B cell (primary cell): Measurements from ENCODE around the gene NAV2. TPM values are rescaled to one million over a fixed set of nuclear protein-coding genes. Genes with fewer than 3 reads are reported as not detected.

Experiments
- ATAC-seq: fragments of 200-7000 bp; cut with Tn5 transposase; one replicate; pipeline ENCODE4 v1.10.0; 2021; ENCODE audit warnings: low read depth, mild to moderate bottlenecking, moderate number of reproducible peaks, moderate library complexity
- CTCF ChIA-PET: fragments of 350-600 bp; sonication (Branson Sonifier 250); formaldehyde crosslinking; loops from one replicate; lab custom pipeline; 2021; ENCODE audit warnings: antibody characterized with exemption, inconsistent platforms; lab: Charles Lee
- POLR2A ChIA-PET: fragments of 350-600 bp; sonication (Branson Sonifier 250); formaldehyde crosslinking; loops from one replicate; lab custom pipeline; 2021; ENCODE audit warnings: antibody characterized with exemption; lab: Charles Lee
- DNase-seq: peaks from one replicate; pipeline ENCODE4 v3.0.0; 2013
- H2AFZ ChIP-seq: 2 replicates; pipeline ENCODE4 v1.6.1; 2012; ENCODE audit warnings: mild to moderate bottlenecking, low read depth, low read length; ENCODE audit not compliant: insufficient read depth, poor library complexity, severe bottlenecking
- H3K27ac ChIP-seq, 2 donors: 1 replicate in 1 of 2; 2 replicates in 1 of 2; pipeline ENCODE4 v1.5.1; 2012 to 2013; ENCODE audit warnings: low read length in 2 of 2, mild to moderate bottlenecking in 2 of 2, moderate library complexity in 1 of 2
- H3K27me3 ChIP-seq, 4 experiments: fragments of 200-600 bp in 1 of 4; sonication (generic) in 1 of 4; replicated peaks in 1 of 4; 1 replicate in 2 of 4; 2 replicates in 2 of 4; pipeline versions ENCODE4 v1.6.1 to v1.7.0; 2013 to 2016; ENCODE audit warnings: low read length in 3 of 4, mild to moderate bottlenecking in 2 of 4, mixed read lengths in 1 of 4, moderate library complexity in 1 of 4; ENCODE audit not compliant: insufficient read depth in 4 of 4, control insufficient read depth in 3 of 4; ENCODE audit errors: control extremely low read depth in 1 of 4
- H3K36me3 ChIP-seq, 2 experiments: replicated peaks in 1 of 2; 1 replicate in 1 of 2; 2 replicates in 1 of 2; pipeline versions ENCODE4 v1.6.1 to v1.7.1; 2013; ENCODE audit warnings: low read length in 1 of 2; ENCODE audit not compliant: insufficient read depth in 2 of 2, control insufficient read depth in 1 of 2; ENCODE audit errors: control extremely low read depth in 1 of 2, extremely low read depth in 1 of 2
- H3K4me1 ChIP-seq, 2 donors: fragments of 200-600 bp in 1 of 2; sonication (generic) in 1 of 2; 1 replicate in 1 of 2; 2 replicates in 1 of 2; pipeline versions ENCODE4 v1.5.1 to v1.6.1; 2013 to 2017; ENCODE audit warnings: low read length in 2 of 2; ENCODE audit not compliant: control insufficient read depth in 2 of 2, insufficient read depth in 2 of 2
- H3K4me2 ChIP-seq: replicated peaks from 2 replicates; pipeline ENCODE3; 2012; ENCODE audit warnings: mild to moderate bottlenecking, low read depth, low read length; ENCODE audit not compliant: poor library complexity, severe bottlenecking
- H3K4me3 ChIP-seq, 5 experiments: fragments of 200-600 bp in 1 of 5; sonication (generic) in 1 of 5; 1 replicate in 3 of 5; 2 replicates in 2 of 5; pipeline versions ENCODE4 v1.5.1 to v1.7.0; 2011 to 2016; ENCODE audit warnings: low read length in 4 of 5, mild to moderate bottlenecking in 4 of 5, low read depth in 2 of 5, control low read depth in 1 of 5, moderate library complexity in 1 of 5; ENCODE audit not compliant: insufficient read depth in 1 of 5; ENCODE audit errors: control extremely low read depth in 1 of 5, extremely low read depth in 1 of 5
- H3K79me2 ChIP-seq: fragments of 200-600 bp; sonication (generic); one replicate; pipeline ENCODE4 v1.6.0; 2016; ENCODE audit warnings: low read length; ENCODE audit not compliant: control insufficient read depth, insufficient read depth
- H3K9ac ChIP-seq: fragments of 200-600 bp; sonication (generic); 2 replicates; pipeline ENCODE4 v1.6.1; 2017; ENCODE audit warnings: mild to moderate bottlenecking, low read length, moderate library complexity
- H3K9me3 ChIP-seq, 3 donors: one replicate each; pipeline versions ENCODE4 v1.6.1 to v1.7.1; 2013; ENCODE audit warnings: low read length in 2 of 3; ENCODE audit not compliant: control insufficient read depth in 2 of 3, insufficient read depth in 1 of 3; ENCODE audit errors: control extremely low read depth in 1 of 3
- H4K20me1 ChIP-seq: 2 replicates; pipeline ENCODE4 v1.6.0; 2012; ENCODE audit warnings: mild to moderate bottlenecking, low read length; ENCODE audit not compliant: insufficient read depth, control insufficient read depth, poor library complexity, severe bottlenecking
- H3K27ac Mint-ChIP-seq: one replicate; pipeline ENCODE4 v1.8.0; 2021; ENCODE audit warnings: mixed read lengths
- H3K27me3 Mint-ChIP-seq: one replicate; pipeline ENCODE4 v1.8.0; 2021; ENCODE audit warnings: mixed read lengths
- H3K4me1 Mint-ChIP-seq: one replicate; pipeline ENCODE4 v1.8.0; 2021; ENCODE audit warnings: mixed read lengths
- H3K4me3 Mint-ChIP-seq: one replicate; pipeline ENCODE4 v1.8.0; 2021; ENCODE audit warnings: mixed read lengths
- H3K9me3 Mint-ChIP-seq: one replicate; pipeline ENCODE4 v1.8.0; 2022; ENCODE audit warnings: mixed read lengths; ENCODE audit not compliant: insufficient read depth
- CTCF ChIP-seq: fragments of 200-600 bp; IDR thresholded peaks from one replicate; pipeline ENCODE4 v1.8.0; 2022; ENCODE audit warnings: antibody characterized with exemption, mild to moderate bottlenecking
- EZH2 ChIP-seq: IDR thresholded peaks from 2 replicates; pipeline ENCODE4 v1.6.1; 2012; ENCODE audit warnings: borderline replicate concordance, low read depth, mild to moderate bottlenecking, moderate library complexity, low read length; ENCODE audit not compliant: insufficient read depth, poor library complexity, severe bottlenecking
- WGBS: methylation state at CpG from one replicate; pipeline ENCODE4 v1.1.5; 2013; ENCODE audit warnings: missing lambda C conversion rate; ENCODE audit not compliant: insufficient coverage; 5-methylcytosine and 5-hydroxymethylcytosine counted together
- intact Hi-C: fragments of 100-400 bp; cut with micrococcal nuclease; formaldehyde crosslinking; loops from one replicate; pipeline ENCODE4 v1.10.0; 2022
- polyA plus RNA-seq: library from polyadenylated mRNA; depleted of rRNA; stranded (reverse); fragments of >200 nt; gene quantifications from 2 replicates; pipeline ENCODE4 v1.2.3, GENCODE V29; 2012
- total RNA-seq, 2 donors: library from RNA; stranded (reverse); fragments of 120-200 nt in 1 of 2; gene quantifications; 1 replicate in 1 of 2; 2 replicates in 1 of 2; pipeline versions ENCODE4 v1.2.3 to v1.2.4, GENCODE V29; 2013 to 2022

NAV2 gene
- total and polyA plus RNA-seq, 2 donors (not counting 1 experiment from before 2014, with no cell fraction given): 0.82 to 22.2 TPM

- no peak overlapping the region for H3K4me3 ChIP-seq
- TF ChIP-seq EZH2: no peak
- TF ChIP-seq CTCF: no peak
- H4K20me1 ChIP-seq: no peaks in the 10 kb centered on the region
- peaks cover 8 to 9% of the 10 kb centered on the region in 2 donors for H3K4me1 ChIP-seq
- CTCF ChIA-PET: interaction anchor here (1.1 kb wide), 2 partner anchors 8 to 13 kb away, joined by 3 to 4 read pairs; no protein-coding TSS in a partner anchor
- H3K4me3 Mint-ChIP-seq: no peak overlapping the region
- H3K27ac ChIP-seq: no peak overlapping the region
- no peaks in the 10 kb centered on the region for H3K9me3 Mint-ChIP-seq
- H3K79me2 ChIP-seq: no peaks in the 10 kb centered on the region
- DNase-seq: no peak
- POLR2A ChIA-PET: no interaction called here
- no peak overlapping the region for H3K4me2 ChIP-seq
- H3K4me1 Mint-ChIP-seq: peaks cover 9% of the 10 kb centered on the region
- no peak overlapping the region for H3K27ac Mint-ChIP-seq
- ATAC-seq: no peak
- no peak overlapping the region for H2AFZ ChIP-seq
- intact Hi-C loops: no loop called here
- no peak overlapping the region for H3K9ac ChIP-seq
- no peaks in the 10 kb centered on the region for H3K36me3 ChIP-seq
- 75% methylated on average over 8 of the region's 11 CpGs for WGBS
- H3K27me3 ChIP-seq: peaks cover 0 to 3% (median 0%) of the 10 kb centered on the region in 4 experiments
- H3K27me3 Mint-ChIP-seq: peaks cover 36% of the 10 kb centered on the region
- H3K9me3 ChIP-seq: no peaks in the 10 kb centered on the region
These were observed 330.2 kb downstream of the NAV2 start for GRCh38 chr11:20042811-20043341.

DNA sequence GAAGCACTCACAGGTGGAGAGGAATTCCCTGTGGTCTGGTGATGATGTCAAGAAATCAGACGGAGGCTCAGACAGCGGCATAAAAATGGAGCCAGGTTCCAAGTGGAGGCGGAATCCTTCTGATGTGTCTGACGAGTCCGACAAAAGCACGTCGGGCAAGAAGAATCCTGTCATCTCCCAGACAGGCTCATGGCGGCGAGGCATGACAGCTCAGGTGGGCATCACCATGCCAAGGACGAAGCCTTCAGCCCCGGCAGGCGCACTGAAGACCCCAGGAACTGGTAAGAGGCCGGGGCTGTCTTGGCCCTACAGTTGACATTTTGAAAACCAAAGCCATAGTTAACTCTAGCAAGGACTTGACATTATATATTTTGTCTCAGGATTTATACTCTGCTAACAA, 331.4 kb downstream of the NAV2 start:
- Histone ChIP-seq H4K20me1 (no peaks in the 10 kb centered on the region), H3K27ac (no peak overlapping the region), H3K36me3 (no peaks in the 10 kb centered on the region), H2AFZ (no peak overlapping the region), H3K79me2 (no peaks in the 10 kb centered on the region), H3K9me3 (no peaks in the 10 kb centered on the region), H3K9ac (no peak overlapping the region), H3K4me3 (no peak overlapping the region), H3K4me2 (no peak overlapping the region), H3K4me1 (peaks cover 8 to 9% of the 10 kb centered on the region in 2 donors), H3K27me3 (peaks cover 0 to 3% (median 0%) of the 10 kb centered on the region in 4 experiments)
- peaks cover 29% of the 10 kb centered on the region for H3K27me3 Mint-ChIP-seq
- ChIA-PET POLR2A (no interaction called here), CTCF (no interaction called here)
- 94% methylated on average over 12 of the region's 13 CpGs for WGBS
- H3K4me3 Mint-ChIP-seq: no peak overlapping the region
- TF ChIP-seq CTCF: no peak
- no peak for TF ChIP-seq EZH2
- DNase-seq (no peak), ATAC-seq (no peak)
- intact Hi-C loops: no loop called here
- peaks cover 9% of the 10 kb centered on the region for H3K4me1 Mint-ChIP-seq
- no peaks in the 10 kb centered on the region for H3K9me3 Mint-ChIP-seq
- no peak overlapping the region for H3K27ac Mint-ChIP-seq
